Activated naive CD8-positive, alpha-beta T cell treated with anti-CD3 and anti-CD28 coated beads, Interleukin-2, amount 50 U/mL, for 24 hours (primary cell): ENCODE results near the gene TM4SF20.

ENCODE experiments used
- ATAC-seq: fragments of 150-1000 bp; cut with Tn5 transposase; one replicate; pipeline ENCODE4 v1.10.0; 2021
- DNase-seq: peaks from one replicate; pipeline ENCODE4 v3.0.0; 2021
- H3K27ac Mint-ChIP-seq: one replicate; pipeline ENCODE4 v1.8.0; 2021; ENCODE audit warnings: mild to moderate bottlenecking, mixed read lengths
- H3K27me3 Mint-ChIP-seq: one replicate; pipeline ENCODE4 v1.8.0; 2021; ENCODE audit warnings: mixed read lengths
- H3K36me3 Mint-ChIP-seq: one replicate; pipeline ENCODE4 v1.8.0; 2021; ENCODE audit warnings: low read depth, mixed read lengths
- H3K4me1 Mint-ChIP-seq: one replicate; pipeline ENCODE4 v1.8.0; 2021; ENCODE audit warnings: mixed read lengths
- H3K4me3 Mint-ChIP-seq: one replicate; pipeline ENCODE4 v1.8.0; 2021; ENCODE audit warnings: mild to moderate bottlenecking, moderate library complexity, mixed read lengths
- H3K9me3 Mint-ChIP-seq: one replicate; pipeline ENCODE4 v1.8.0; 2021; ENCODE audit warnings: mixed read lengths

The TM4SF20 gene, protein sequence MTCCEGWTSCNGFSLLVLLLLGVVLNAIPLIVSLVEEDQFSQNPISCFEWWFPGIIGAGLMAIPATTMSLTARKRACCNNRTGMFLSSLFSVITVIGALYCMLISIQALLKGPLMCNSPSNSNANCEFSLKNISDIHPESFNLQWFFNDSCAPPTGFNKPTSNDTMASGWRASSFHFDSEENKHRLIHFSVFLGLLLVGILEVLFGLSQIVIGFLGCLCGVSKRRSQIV

DNA sequence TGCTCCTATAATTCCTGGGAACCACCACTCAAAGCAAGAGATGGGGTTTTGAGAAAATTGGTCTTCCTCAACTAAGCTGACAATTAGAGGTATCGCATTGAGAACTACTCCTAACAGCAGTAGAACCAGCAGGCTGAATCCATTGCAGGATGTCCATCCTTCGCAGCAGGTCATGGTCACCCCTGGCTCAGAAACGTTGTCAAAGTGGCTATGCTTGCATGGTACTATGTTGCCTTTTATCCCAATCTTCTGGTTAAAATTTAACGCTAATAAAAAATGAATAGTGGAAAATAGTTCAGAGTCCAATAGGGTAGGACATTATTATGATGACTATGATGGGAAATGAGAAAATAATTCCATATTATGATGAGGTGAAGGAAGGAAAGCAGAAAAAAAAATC, at the start of gene TM4SF20:
TM4SF20 (minus strand) TSS at position 212 of the 400 bp plus-strand sequence; CDS start at position 174, 38 bp downstream.
- peaks cover 3% of the 10 kb centered on the region for H3K36me3 Mint-ChIP-seq
- H3K4me3 Mint-ChIP-seq: no peak within 1 kb of the TSS
- no peaks in the 10 kb centered on the region for H3K27me3 Mint-ChIP-seq
- no peak within 1 kb of the TSS for H3K27ac Mint-ChIP-seq
- peaks cover 22% of the 10 kb centered on the region for H3K4me1 Mint-ChIP-seq
- DNase-seq (no peak), ATAC-seq (no peak)
- peaks cover 15% of the 10 kb centered on the region for H3K9me3 Mint-ChIP-seq

DNA sequence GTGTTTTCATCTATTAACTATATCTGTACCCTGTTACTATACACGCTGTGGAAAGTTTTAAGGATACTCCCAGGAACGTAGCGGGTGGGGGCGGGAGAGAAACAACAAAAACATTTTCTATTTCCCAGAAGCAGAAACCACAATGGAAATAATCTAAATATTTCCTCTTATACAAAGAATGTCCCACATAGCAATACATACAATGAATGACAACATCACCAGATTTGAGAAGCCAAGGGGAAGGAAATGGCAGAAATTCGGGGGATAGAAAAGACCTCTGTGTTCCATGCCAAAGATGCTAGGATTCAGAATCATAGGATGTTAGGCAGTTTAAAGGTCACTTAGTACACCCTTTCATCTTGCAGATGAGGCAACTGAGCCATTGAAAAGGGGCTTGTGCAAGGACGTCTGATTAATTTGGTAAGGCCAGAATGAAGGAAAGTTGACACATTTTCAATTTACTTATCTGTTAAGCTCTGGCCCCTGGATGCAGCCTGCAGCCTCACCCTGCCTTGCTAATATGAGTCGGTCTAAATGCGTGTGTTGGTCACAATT, 49.7 kb upstream of the TM4SF20 start:
- no peak overlapping the region for H3K4me3 Mint-ChIP-seq
- no peak overlapping the region for H3K27ac Mint-ChIP-seq
- peaks cover 16% of the 10 kb centered on the region for H3K4me1 Mint-ChIP-seq
- DNase-seq (no peak), ATAC-seq (no peak)
- H3K36me3 Mint-ChIP-seq: peaks cover 11% of the 10 kb centered on the region
- no peaks in the 10 kb centered on the region for H3K27me3 Mint-ChIP-seq
- peaks cover 16% of the 10 kb centered on the region for H3K9me3 Mint-ChIP-seq

- Mint-ChIP-seq H3K36me3 (no peaks in the 10 kb centered on the region), H3K4me3 (no peak overlapping the region), H3K9me3 (no peaks in the 10 kb centered on the region), H3K27me3 (no peaks in the 10 kb centered on the region), H3K4me1 (peaks cover 8% of the 10 kb centered on the region), H3K27ac (no peak overlapping the region)
- ATAC-seq (no peak), DNase-seq (no peak)
Measured at GRCh38 chr2:227423656-227424499, 44.8 kb upstream of the TM4SF20 start.

DNA sequence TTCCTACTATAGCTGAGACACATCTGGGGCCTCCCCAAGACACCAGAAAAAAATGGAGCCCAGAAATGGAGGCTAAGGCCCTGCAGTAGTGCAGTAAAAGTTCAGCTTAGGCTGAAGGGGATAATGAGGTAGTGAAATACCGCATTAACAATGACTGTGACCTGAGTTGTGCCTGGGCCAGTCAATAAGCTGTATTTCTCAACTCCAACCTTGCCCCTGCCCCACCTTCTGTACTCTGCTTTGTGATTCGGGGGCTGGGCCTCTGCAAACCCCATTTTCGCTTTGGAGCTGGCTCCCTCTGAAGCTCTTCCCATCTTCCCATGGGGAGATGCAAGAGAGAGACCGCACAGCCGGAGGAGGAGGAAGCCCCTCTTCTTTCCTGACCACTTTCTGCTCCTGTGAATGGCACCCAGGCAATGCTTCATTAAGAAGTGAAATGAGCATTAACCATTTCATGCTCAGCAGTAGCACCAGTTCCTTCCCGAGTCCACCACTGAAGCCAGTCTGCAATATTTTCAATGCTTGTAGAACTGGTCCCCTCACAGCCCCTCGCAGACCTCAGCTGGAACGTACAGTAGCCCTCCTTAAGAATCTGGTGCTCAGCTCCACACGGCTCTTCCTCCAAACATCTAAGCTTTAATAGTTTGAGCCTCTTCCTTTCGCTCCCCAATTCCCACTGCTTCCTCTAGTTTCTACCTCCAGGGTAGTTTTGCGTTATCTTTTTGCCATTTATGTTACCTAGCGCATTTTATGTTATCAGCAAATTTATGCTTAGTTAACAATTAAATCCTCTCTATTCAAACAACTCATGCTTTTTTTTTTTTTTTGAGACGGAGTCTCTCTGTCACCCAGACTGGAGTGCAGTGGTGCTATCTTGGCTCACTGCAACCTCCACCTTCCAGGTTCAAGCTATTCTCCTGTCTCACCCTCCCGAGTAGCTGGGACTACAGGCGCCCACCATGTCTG, 41.3 kb upstream of the TM4SF20 start:
- DNase-seq (no peak), ATAC-seq (no peak)
- Mint-ChIP-seq H3K27me3 (no peaks in the 10 kb centered on the region), H3K9me3 (no peaks in the 10 kb centered on the region), H3K4me3 (no peak overlapping the region), H3K27ac (no peak overlapping the region), H3K36me3 (peaks cover 2% of the 10 kb centered on the region), H3K4me1 (peaks cover 20% of the 10 kb centered on the region)

GRCh38 chr2:227416701-227417100, 37.6 kb upstream of the TM4SF20 start:
- peaks cover 49% of the 10 kb centered on the region for H3K4me1 Mint-ChIP-seq
- H3K36me3 Mint-ChIP-seq: peaks cover 2% of the 10 kb centered on the region
- ATAC-seq: no peak
- DNase-seq: no peak
- no peaks in the 10 kb centered on the region for H3K27me3 Mint-ChIP-seq
- H3K4me3 Mint-ChIP-seq: no peak overlapping the region
- no peaks in the 10 kb centered on the region for H3K9me3 Mint-ChIP-seq
- H3K27ac Mint-ChIP-seq: peak overlapping the region; percentile 65

DNA sequence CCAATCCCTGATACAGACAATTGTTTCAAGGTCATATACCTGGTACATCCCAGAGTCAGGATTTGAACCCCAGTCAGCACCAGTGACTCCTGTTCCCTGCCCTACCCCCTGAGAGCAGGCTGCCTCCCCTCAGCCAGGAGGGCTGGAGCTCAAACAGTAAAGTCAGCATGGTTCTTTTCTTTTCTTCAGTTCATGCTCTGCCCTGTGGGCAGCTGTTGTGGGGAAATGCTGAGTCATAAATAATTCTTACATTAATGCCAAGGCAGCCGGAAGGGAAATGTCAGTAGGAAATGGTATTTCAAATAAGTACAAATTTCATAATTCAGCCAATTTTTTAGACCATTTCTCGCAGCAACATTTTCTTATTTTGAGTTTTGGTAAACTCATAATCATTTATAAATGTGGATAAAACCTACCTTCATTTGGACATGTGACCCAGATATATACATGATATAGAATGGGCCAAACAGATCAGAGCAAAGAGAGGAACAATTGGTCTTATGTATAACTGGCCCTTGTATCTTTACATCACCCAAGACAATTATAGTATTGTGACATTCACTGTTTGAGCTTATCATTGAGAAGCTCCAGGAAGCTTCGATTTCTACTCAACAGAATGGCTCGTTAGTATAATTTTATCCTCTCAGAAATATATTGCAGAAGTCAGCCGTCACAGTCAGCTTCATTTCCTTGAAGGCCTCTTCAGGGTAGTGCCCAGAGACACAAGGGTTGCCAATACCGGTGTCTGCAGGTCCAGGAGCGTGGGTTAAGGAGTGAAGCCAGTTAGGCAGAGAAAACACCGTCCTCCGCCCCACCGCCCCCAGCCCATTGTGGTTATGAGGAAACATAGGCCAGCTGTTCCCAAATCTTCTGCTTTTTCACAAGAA, 36.7 kb upstream of the TM4SF20 start:
- H3K27ac Mint-ChIP-seq: peak overlapping the region; percentile 94
- DNase-seq (no peak), ATAC-seq (peak; percentile 29)
- no peaks in the 10 kb centered on the region for H3K27me3 Mint-ChIP-seq
- H3K9me3 Mint-ChIP-seq: no peaks in the 10 kb centered on the region
- H3K4me3 Mint-ChIP-seq: peak overlapping the region; percentile 55
- peaks cover 58% of the 10 kb centered on the region for H3K4me1 Mint-ChIP-seq
- peaks cover 2% of the 10 kb centered on the region for H3K36me3 Mint-ChIP-seq

DNA sequence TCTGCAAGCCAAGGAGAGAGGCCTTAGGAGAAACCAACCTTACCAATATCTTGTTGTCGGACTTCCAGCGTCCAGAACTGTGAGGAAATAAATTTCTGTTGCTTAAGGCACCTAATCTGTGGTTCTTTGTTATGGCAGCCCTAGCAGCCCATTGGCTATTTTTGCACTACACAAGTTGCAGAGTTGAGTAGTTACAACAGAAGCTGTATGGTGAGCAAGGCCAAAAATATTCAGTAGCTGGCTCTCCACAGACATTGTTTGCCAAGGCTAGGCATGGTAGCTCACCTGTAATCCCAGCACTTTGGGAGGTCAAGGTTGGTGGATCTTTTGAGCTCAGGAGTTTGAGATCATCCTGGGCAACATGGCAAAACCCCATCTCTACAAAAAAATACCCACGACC, 35.7 kb upstream of the TM4SF20 start:
- peaks cover 2% of the 10 kb centered on the region for H3K36me3 Mint-ChIP-seq
- H3K27ac Mint-ChIP-seq: peak overlapping the region; percentile 94
- H3K4me1 Mint-ChIP-seq: peaks cover 65% of the 10 kb centered on the region
- DNase-seq (no peak), ATAC-seq (no peak)
- no peak overlapping the region for H3K4me3 Mint-ChIP-seq
- no peaks in the 10 kb centered on the region for H3K9me3 Mint-ChIP-seq
- H3K27me3 Mint-ChIP-seq: no peaks in the 10 kb centered on the region

GRCh38 chr2:227413371-227413770, 34.3 kb upstream of the TM4SF20 start:
- H3K4me1 Mint-ChIP-seq: peaks cover 71% of the 10 kb centered on the region
- H3K9me3 Mint-ChIP-seq: no peaks in the 10 kb centered on the region
- peak overlapping the region; percentile 56 for H3K4me3 Mint-ChIP-seq
- no peak for ATAC-seq
- H3K27me3 Mint-ChIP-seq: no peaks in the 10 kb centered on the region
- peak overlapping the region; percentile 90 for H3K27ac Mint-ChIP-seq
- no peak for DNase-seq
- peaks cover 2% of the 10 kb centered on the region for H3K36me3 Mint-ChIP-seq

GRCh38 chr2:227412877-227413276, 33.8 kb upstream of the TM4SF20 start:
- Mint-ChIP-seq H3K9me3 (no peaks in the 10 kb centered on the region), H3K4me3 (peak overlapping the region; percentile 56), H3K27me3 (no peaks in the 10 kb centered on the region), H3K27ac (peak overlapping the region; percentile 90), H3K36me3 (peaks cover 2% of the 10 kb centered on the region), H3K4me1 (peaks cover 74% of the 10 kb centered on the region)
- DNase-seq (no peak), ATAC-seq (no peak)

- Mint-ChIP-seq H3K4me3 (peak overlapping the region; percentile 63), H3K27ac (peak overlapping the region; percentile 90), H3K27me3 (no peaks in the 10 kb centered on the region), H3K9me3 (no peaks in the 10 kb centered on the region), H3K4me1 (peaks cover 80% of the 10 kb centered on the region), H3K36me3 (peaks cover 2% of the 10 kb centered on the region)
- DNase-seq: no peak
- no peak for ATAC-seq
Measured at GRCh38 chr2:227411990-227412350, 32.9 kb upstream of the TM4SF20 start.

DNA sequence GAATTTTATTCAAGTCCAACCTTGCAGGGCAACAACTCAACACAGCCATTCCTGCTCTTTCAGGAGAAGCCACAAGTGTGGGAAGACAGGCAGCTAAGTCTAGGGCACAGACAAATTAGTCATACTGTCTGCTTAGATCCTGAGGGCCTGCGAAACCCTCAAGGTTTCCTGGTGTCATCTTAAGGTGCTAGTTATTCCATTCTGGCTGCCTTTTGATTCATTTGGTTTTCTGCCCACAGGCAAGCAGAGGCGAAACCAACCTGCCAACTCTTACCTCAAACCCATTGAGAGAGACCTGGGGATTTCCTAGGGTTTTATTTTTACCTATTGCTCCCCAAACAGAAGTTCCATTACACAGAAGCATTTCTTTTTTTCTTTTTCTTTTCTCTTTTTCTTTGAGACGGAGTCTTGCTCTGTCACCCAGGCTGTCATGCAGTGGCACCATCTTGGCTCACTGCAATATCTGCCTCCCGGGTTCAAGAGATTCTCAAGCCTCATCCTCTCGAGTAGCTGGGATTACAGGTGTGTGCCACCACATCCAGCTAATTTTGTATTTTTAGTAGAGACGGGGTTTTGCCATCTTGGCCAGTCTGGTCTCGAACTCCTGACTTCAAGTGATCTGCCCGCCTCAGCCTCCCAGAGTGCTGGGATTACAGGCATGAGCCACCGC, 32.3 kb upstream of the TM4SF20 start:
- peak overlapping the region; percentile 63 for H3K4me3 Mint-ChIP-seq
- DNase-seq: peak; percentile 60
- peak overlapping the region; percentile 90 for H3K27ac Mint-ChIP-seq
- H3K4me1 Mint-ChIP-seq: peaks cover 81% of the 10 kb centered on the region
- H3K9me3 Mint-ChIP-seq: no peaks in the 10 kb centered on the region
- peak; percentile 91 for ATAC-seq
- peaks cover 2% of the 10 kb centered on the region for H3K36me3 Mint-ChIP-seq
- H3K27me3 Mint-ChIP-seq: no peaks in the 10 kb centered on the region

DNA sequence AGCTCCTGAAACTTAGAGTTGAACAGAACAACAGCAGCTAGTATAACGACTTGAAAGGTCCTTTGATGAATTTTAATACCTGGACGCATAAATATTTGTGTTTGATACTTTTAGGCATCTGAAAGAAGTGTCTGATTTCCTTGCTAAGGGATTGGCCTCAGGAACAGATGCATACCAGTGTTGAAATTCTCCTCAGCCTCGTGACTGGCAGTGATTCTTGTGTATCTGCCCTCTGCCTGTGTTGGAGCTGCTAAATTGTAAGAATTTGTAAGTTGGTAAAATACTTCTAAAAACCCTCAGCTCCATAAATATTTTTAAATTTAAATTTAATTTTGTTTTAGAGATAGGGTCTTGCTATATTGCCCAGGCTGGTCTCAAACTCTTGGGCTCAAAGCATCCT, 31.1 kb upstream of the TM4SF20 start:
- Mint-ChIP-seq H3K27ac (no peak overlapping the region), H3K9me3 (no peaks in the 10 kb centered on the region), H3K27me3 (no peaks in the 10 kb centered on the region), H3K4me1 (peaks cover 81% of the 10 kb centered on the region), H3K36me3 (no peaks in the 10 kb centered on the region), H3K4me3 (no peak overlapping the region)
- DNase-seq (no peak), ATAC-seq (no peak)

DNA sequence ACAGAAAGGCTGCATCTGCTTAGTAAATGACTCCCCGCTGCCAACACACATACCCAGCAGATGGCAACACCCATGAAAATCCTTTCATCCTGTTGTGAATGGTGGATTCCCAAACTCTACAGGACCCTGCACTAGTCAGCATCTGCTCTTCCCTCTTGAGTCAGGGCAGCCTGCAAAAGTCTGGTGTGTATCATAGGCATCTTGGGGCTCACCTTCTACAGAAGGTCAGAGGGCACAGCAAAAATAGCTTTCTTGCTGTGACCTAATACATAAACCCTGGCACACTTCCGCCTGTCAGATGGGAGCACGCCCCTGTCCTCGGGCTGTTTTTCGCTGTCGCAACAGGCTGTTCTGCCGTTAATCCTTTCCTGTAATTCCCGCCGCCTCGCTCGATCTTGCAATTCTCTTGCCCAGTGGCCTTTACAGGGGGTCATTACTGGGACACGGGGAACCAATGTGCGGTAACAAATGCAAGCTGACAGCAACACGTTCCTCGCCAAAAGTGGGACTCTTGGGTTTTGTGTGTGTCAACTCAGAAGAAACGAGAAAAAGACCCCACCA, 28.6 kb upstream of the TM4SF20 start:
- H3K27ac Mint-ChIP-seq: no peak overlapping the region
- no peaks in the 10 kb centered on the region for H3K36me3 Mint-ChIP-seq
- peaks cover 76% of the 10 kb centered on the region for H3K4me1 Mint-ChIP-seq
- no peak overlapping the region for H3K4me3 Mint-ChIP-seq
- no peak for ATAC-seq
- no peak for DNase-seq
- H3K9me3 Mint-ChIP-seq: no peaks in the 10 kb centered on the region
- H3K27me3 Mint-ChIP-seq: no peaks in the 10 kb centered on the region
